ENCODE results near the gene SEMA6D.

The SEMA6D gene

DNA sequence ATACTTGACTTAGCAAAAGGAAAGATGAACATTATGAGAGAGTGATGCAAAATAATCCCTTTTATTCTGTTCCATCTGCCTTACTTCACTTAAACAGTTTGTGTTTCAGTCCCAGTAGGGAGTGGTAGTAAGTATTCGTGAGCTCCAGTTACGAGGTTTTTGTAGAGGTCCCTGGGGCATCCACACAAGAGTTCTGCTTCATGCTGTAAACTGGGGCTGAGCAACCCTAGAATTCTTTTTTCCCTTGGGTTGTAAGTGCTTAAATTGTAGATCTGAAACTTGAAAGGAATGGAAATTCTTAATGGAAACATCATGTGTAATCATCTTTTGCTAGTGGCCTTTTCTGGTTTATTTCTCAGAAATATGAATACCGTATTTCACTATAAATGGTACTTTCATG lies 79.5 kb downstream of the SEMA6D start:
- H3K4me3 ChIP-seq (replicated peaks in 1 of 2; ENCODE audit: low read depth in 2 of 2, low read length in 2 of 2): no peak overlapping the region
- no peak for DNase-seq (ENCODE audit: low read depth in 2 of 2)
- TF ChIP-seq CTCF (IDR thresholded peaks at IDR 0.05; ENCODE audit: low read depth, low read length): no peak

- TF ChIP-seq CTCF (IDR thresholded peaks at IDR 0.05; ENCODE audit: low read depth, low read length): no peak
- no peak for DNase-seq (ENCODE audit: low read depth in 2 of 2)
- no peak overlapping the region for H3K4me3 ChIP-seq (replicated peaks in 1 of 2; ENCODE audit: low read depth in 2 of 2, low read length in 2 of 2)
These were observed 84.2 kb downstream of the SEMA6D start for GRCh38 chr15:47801522-47801921.

DNA sequence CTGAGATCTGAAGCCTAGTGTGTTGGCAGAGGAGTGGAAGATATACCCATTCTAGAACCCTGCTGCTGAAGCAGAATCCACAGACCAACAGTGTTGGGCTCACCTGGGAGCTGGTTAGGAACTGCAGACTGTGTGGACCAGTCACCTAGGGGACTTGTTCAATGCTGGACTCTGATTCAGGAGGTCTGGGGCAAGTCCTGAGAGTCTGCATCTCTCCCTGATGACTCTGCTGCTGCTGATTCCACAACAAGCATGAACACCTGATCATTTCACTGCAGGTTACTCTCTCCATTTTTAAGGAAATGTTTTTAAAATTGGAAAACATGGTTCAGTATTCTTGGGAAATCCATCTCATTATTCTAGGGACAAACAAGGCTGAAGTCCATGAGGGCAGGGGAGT lies 84.9 kb downstream of the SEMA6D start:
- no peak for DNase-seq (ENCODE audit: low read depth in 2 of 2)
- no peak for TF ChIP-seq CTCF (IDR thresholded peaks at IDR 0.05; ENCODE audit: low read depth, low read length)
- no peak overlapping the region for H3K4me3 ChIP-seq (replicated peaks in 1 of 2; ENCODE audit: low read depth in 2 of 2, low read length in 2 of 2)

- DNase-seq (ENCODE audit: low read depth in 2 of 2): peak in 1 of 2 donors; percentile 22
These were observed 86.5 kb downstream of the SEMA6D start for GRCh38 chr15:47803767-47804166.

GRCh38 chr15:47804733-47805132 lies 87.4 kb downstream of the SEMA6D start:
- no peak for DNase-seq (ENCODE audit: low read depth in 2 of 2)
- no peak for TF ChIP-seq CTCF (IDR thresholded peaks at IDR 0.05; ENCODE audit: low read depth, low read length)
- no peak overlapping the region for H3K4me3 ChIP-seq (replicated peaks in 1 of 2; ENCODE audit: low read depth in 2 of 2, low read length in 2 of 2)

More at GRCh38 chr15:47803767-47804166, 86.5 kb downstream of the SEMA6D start:
- no peak overlapping the region for H3K4me3 ChIP-seq (replicated peaks in 1 of 2; ENCODE audit: low read depth in 2 of 2, low read length in 2 of 2)
- TF ChIP-seq CTCF (IDR thresholded peaks at IDR 0.05; ENCODE audit: low read depth, low read length): no peak

- TF ChIP-seq CTCF (IDR thresholded peaks at IDR 0.05; ENCODE audit: low read depth, low read length): no peak
- no peak for DNase-seq (ENCODE audit: low read depth in 2 of 2)
- no peak overlapping the region for H3K4me3 ChIP-seq (replicated peaks in 1 of 2; ENCODE audit: low read depth in 2 of 2, low read length in 2 of 2)
These were observed 88.7 kb downstream of the SEMA6D start for GRCh38 chr15:47806008-47806407.

DNA sequence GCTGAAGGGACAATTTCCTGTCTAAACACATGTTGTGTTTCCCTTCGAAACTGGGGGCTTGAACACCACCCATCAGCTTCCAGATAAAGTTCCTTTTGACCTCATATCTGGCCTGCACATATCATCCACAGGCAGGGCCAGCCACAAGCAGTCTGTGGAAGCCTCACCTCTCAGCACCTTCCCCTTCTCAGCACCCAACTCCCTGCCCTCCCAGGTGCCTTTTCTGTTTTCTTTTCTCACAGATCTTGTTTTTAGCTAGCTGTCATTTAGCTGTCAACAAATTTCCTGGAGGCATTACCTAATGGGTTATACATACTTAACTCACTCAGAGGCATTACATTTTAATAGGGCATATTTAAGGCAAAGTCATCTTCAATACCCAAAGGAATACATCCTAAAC lies 93.9 kb downstream of the SEMA6D start:
- DNase-seq (ENCODE audit: low read depth in 2 of 2): no peak
- no peak for TF ChIP-seq CTCF (IDR thresholded peaks at IDR 0.05; ENCODE audit: low read depth, low read length)
- no peak overlapping the region for H3K4me3 ChIP-seq (replicated peaks in 1 of 2; ENCODE audit: low read depth in 2 of 2, low read length in 2 of 2)
